ENCODE results near the gene ZBTB7A.

GRCh38 chr19:4029247-4029614 is 37.5 kb downstream of the ZBTB7A start:
- TF ChIP-seq GATA3 (IDR thresholded peaks at IDR 0.05; ENCODE audit: low read depth, low read length) (no peak), GATA2 (IDR thresholded peaks at IDR 0.05; ENCODE audit: low read depth, low read length) (no peak)

Measured in SH-SY5Y (cell line).